Measurements from ENCODE around the gene UQCR11. TPM values are rescaled to one million over a fixed set of nuclear protein-coding genes. Genes with fewer than 3 reads are reported as not detected.

The UQCR11 gene
- total RNA-seq, 1 donor from 2014 or later = 184 TPM

GRCh38 chr19:1584500-1585242 is 20.6 kb downstream of the UQCR11 start:
- DNase-seq (ENCODE audit: low spot score) = no peak
- Mint-ChIP-seq H3K4me1 (ENCODE audit: low read depth) (peaks cover 13% of the 10 kb centered on the region), H3K9me3 (ENCODE audit: low read depth) (no peaks in the 10 kb centered on the region), H3K27me3 (ENCODE audit: low read depth) (no peaks in the 10 kb centered on the region), H3K36me3 (ENCODE audit: low read depth) (peaks cover 12% of the 10 kb centered on the region), H3K4me3 (ENCODE audit: unreplicated experiment) (no peak overlapping the region), H3K27ac (ENCODE audit: unreplicated experiment) (no peak overlapping the region)
- TF ChIP-seq CTCF (IDR thresholded peaks at IDR 0.05) = no peak

- Mint-ChIP-seq H3K27me3 (ENCODE audit: low read depth) (no peaks in the 10 kb centered on the region), H3K4me3 (ENCODE audit: unreplicated experiment) (no peak overlapping the region), H3K36me3 (ENCODE audit: low read depth) (peaks cover 14% of the 10 kb centered on the region), H3K9me3 (ENCODE audit: low read depth) (no peaks in the 10 kb centered on the region), H3K4me1 (ENCODE audit: low read depth) (peaks cover 3% of the 10 kb centered on the region), H3K27ac (ENCODE audit: unreplicated experiment) (no peak overlapping the region)
- DNase-seq (ENCODE audit: low spot score) = no peak
- TF ChIP-seq CTCF (IDR thresholded peaks at IDR 0.05) = no peak
Observed at GRCh38 chr19:1582201-1582600, 23.1 kb downstream of the UQCR11 start.

GRCh38 chr19:1580957-1581356 is 24.3 kb downstream of the UQCR11 start:
- Mint-ChIP-seq H3K4me1 (ENCODE audit: low read depth) (peaks cover under 1% of the 10 kb centered on the region), H3K9me3 (ENCODE audit: low read depth) (no peaks in the 10 kb centered on the region), H3K27ac (ENCODE audit: unreplicated experiment) (no peak overlapping the region), H3K27me3 (ENCODE audit: low read depth) (no peaks in the 10 kb centered on the region), H3K4me3 (ENCODE audit: unreplicated experiment) (no peak overlapping the region), H3K36me3 (ENCODE audit: low read depth) (peaks cover 15% of the 10 kb centered on the region)
- no peak for DNase-seq (ENCODE audit: low spot score)
- no peak for TF ChIP-seq CTCF (IDR thresholded peaks at IDR 0.05)

GRCh38 chr19:1580382-1580781 is 24.9 kb downstream of the UQCR11 start:
- no peak overlapping the region for H3K4me3 Mint-ChIP-seq (ENCODE audit: unreplicated experiment)
- H3K27me3 Mint-ChIP-seq (ENCODE audit: low read depth) = no peaks in the 10 kb centered on the region
- peaks cover 17% of the 10 kb centered on the region for H3K36me3 Mint-ChIP-seq (ENCODE audit: low read depth)
- H3K9me3 Mint-ChIP-seq (ENCODE audit: low read depth) = no peaks in the 10 kb centered on the region
- H3K4me1 Mint-ChIP-seq (ENCODE audit: low read depth) = no peaks in the 10 kb centered on the region
- no peak for TF ChIP-seq CTCF (IDR thresholded peaks at IDR 0.05)
- DNase-seq (ENCODE audit: low spot score) = no peak
- H3K27ac Mint-ChIP-seq (ENCODE audit: unreplicated experiment) = no peak overlapping the region

- Mint-ChIP-seq H3K4me3 (ENCODE audit: unreplicated experiment) (no peak overlapping the region), H3K9me3 (ENCODE audit: low read depth) (no peaks in the 10 kb centered on the region), H3K4me1 (ENCODE audit: low read depth) (no peaks in the 10 kb centered on the region), H3K27me3 (ENCODE audit: low read depth) (no peaks in the 10 kb centered on the region), H3K27ac (ENCODE audit: unreplicated experiment) (no peak overlapping the region), H3K36me3 (ENCODE audit: low read depth) (peaks cover 16% of the 10 kb centered on the region)
- no peak for DNase-seq (ENCODE audit: low spot score)
- TF ChIP-seq CTCF (IDR thresholded peaks at IDR 0.05) = no peak
Observed at GRCh38 chr19:1579222-1579621, 26.0 kb downstream of the UQCR11 start.
